ENCODE data around the gene RSPO4. TPM values are rescaled to one million over a fixed set of nuclear protein-coding genes. Genes with fewer than 3 reads are reported as not detected.

The RSPO4 gene
- total and polyA plus RNA-seq, 9 of the 15 experiments (the other 6 are each of a cell fraction or from before 2014, with no cell fraction given): 0.04 to 0.34 TPM; not detected in 7

DNA sequence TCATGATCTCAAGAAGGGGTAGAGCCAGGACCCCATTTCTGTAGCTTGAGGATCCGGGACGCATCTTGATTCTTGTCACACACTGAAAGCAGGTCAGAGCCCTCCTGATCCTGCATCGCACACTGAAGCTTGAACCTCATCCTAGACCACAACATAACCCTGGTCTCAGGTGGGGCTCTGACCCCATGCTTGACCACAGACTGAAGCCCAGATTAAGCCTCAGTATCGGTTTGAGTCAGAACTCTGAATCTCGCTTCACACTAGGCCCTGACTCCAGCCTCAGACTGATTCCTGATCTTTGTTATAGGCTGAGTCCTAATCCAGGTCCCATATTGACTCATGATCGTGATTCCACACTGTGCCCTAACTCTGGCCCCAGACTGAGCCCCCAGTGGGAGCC is 8.5 kb upstream of the RSPO4 start:
- H3K4me2 ChIP-seq (ENCODE audit: insufficient read depth, low read length): no peak overlapping the region
- intact Hi-C loops (cut with micrococcal nuclease): no loop called here
- TF ChIP-seq DACH1 (IDR thresholded peaks at IDR 0.05; ENCODE audit: partially characterized antibody) (no peak), ZNF644 (tag; IDR thresholded peaks at IDR 0.05; ENCODE audit: low read depth) (no peak), ZC3H11A (IDR thresholded peaks at IDR 0.05; ENCODE audit: low read depth, low read length) (no peak), NFIC (IDR thresholded peaks at IDR 0.05) (no peak), ZBTB33 (CRISPR knock-in tag; IDR thresholded peaks at IDR 0.05) (no peak), SIX5 (IDR thresholded peaks at IDR 0.05; ENCODE audit: borderline replicate concordance in 1 of 2, insufficient read depth in 1 of 2, low read depth in 1 of 2, low read length in 2 of 2) (no peak), ATF3 (IDR thresholded peaks at IDR 0.05) (no peak), ATF3 (CRISPR knock-in tag; conservative IDR thresholded peaks at IDR 0.05) (no peak), ZNF764 (CRISPR knock-in tag; IDR thresholded peaks at IDR 0.05; ENCODE audit: low read depth) (no peak), MAFK (IDR thresholded peaks at IDR 0.05; ENCODE audit: low read length) (no peak), GATA2 (CRISPR knock-in tag; IDR thresholded peaks at IDR 0.05) (no peak), ZBED1 (IDR thresholded peaks at IDR 0.05) (no peak), FOXA1 (IDR thresholded peaks at IDR 0.05; ENCODE audit: borderline replicate concordance) (no peak), GTF3C2 (IDR thresholded peaks at IDR 0.05; ENCODE audit: borderline replicate concordance, extremely low read depth, insufficient read length) (no peak), E2F3 (CRISPR knock-in tag; IDR thresholded peaks at IDR 0.05) (no peak), ARID2 (IDR thresholded peaks at IDR 0.05) (no peak), ZSCAN29 (IDR thresholded peaks at IDR 0.05) (no peak)
- TF ChIP-seq, protein P1, sequence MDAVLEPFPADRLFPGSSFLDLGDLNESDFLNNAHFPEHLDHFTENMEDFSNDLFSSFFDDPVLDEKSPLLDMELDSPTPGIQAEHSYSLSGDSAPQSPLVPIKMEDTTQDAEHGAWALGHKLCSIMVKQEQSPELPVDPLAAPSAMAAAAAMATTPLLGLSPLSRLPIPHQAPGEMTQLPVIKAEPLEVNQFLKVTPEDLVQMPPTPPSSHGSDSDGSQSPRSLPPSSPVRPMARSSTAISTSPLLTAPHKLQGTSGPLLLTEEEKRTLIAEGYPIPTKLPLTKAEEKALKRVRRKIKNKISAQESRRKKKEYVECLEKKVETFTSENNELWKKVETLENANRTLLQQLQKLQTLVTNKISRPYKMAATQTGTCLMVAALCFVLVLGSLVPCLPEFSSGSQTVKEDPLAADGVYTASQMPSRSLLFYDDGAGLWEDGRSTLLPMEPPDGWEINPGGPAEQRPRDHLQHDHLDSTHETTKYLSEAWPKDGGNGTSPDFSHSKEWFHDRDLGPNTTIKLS (IDR thresholded peaks at IDR 0.05; ENCODE audit: borderline replicate concordance, low read depth): no peak

More for the DNA sequence above, 8.5 kb upstream of the RSPO4 start:
- in situ Hi-C loops (cut with MboI): no loop called here
- Histone ChIP-seq H3K27me3 (ENCODE audit: control insufficient read depth in 2 of 2, insufficient read depth in 2 of 2, low read length in 2 of 2) (no peaks in the 10 kb centered on the region; a peak in 1 of 5 replicates), H3K27ac (ENCODE audit: extremely low read depth, low read depth, low read length) (no peak overlapping the region), H3K9ac (ENCODE audit: insufficient read depth in 1 of 2, low read depth in 2 of 2, low read length in 2 of 2) (no peak overlapping the region), H3K4me1 (replicated peaks in 1 of 2; ENCODE audit: control insufficient read depth in 2 of 2, insufficient read depth in 2 of 2, low read length in 2 of 2) (no peaks in the 10 kb centered on the region), H3K79me2 (ENCODE audit: control insufficient read depth, insufficient read depth, low read length) (no peaks in the 10 kb centered on the region), H3K36me3 (ENCODE audit: control insufficient read depth, insufficient read depth, low read length) (no peaks in the 10 kb centered on the region), H3K9me1 (ENCODE audit: control insufficient read depth, insufficient read depth, low read length) (no peaks in the 10 kb centered on the region), H4K20me1 (replicated peaks; ENCODE audit: control insufficient read depth, insufficient read depth, low read length) (no peaks in the 10 kb centered on the region), H2AFZ (ENCODE audit: low read depth, low read length) (no peak overlapping the region), H3K9me3 (replicated peaks; ENCODE audit: control insufficient read depth, insufficient read depth, low read depth, low read length) (no peaks in the 10 kb centered on the region), H3K4me3 (no peak overlapping the region)
- ATAC-seq (no peak), DNase-seq (ENCODE audit: extremely low read depth in 1 of 4, low spot score in 3 of 4) (no peak), FAIRE-seq (no peak)
- WGBS (ENCODE audit: insufficient coverage, low coverage, missing lambda C conversion rate): 5% methylated on average over 6 of the region's 6 CpGs
- ChIA-PET CTCF (ENCODE audit: low intra/inter-chr PET ratio) (no interaction called here), POLR2A (interaction anchor here (0.8 kb wide), 1 partner anchor 27 kb away, joined by 3 read pairs; no protein-coding TSS in a partner anchor)
- no TSS peak for BruUV-seq (replicated peaks)
